RWPE2 (cell line): Measurements from ENCODE around the gene RLN3.
A peak's percentile ranks its signal among the peaks of the same experiment; 100 is the strongest.

ENCODE experiments used
- ATAC-seq: fragments of 200-7000 bp; cut with Tn5 transposase; 3 replicates; pipeline ENCODE4 v1.9.1; 2021; ENCODE audit warnings: low read depth
- DNase-seq: peaks from one replicate; pipeline ENCODE4 v3.0.0-alpha.2; 2020; ENCODE audit warnings: low spot score
- H3K27ac ChIP-seq: fragments of 450-650 bp; 2 replicates; pipeline ENCODE4 v1.5.1; 2017; ENCODE audit warnings: mild to moderate bottlenecking; ENCODE audit not compliant: poor library complexity, severe bottlenecking
- H3K27me3 ChIP-seq: fragments of 250-450 bp; sonication (Bioruptor Pico); 2 replicates; pipeline ENCODE4 v1.5.1; 2021; ENCODE audit warnings: mild to moderate bottlenecking, moderate library complexity; ENCODE audit not compliant: insufficient read depth, poor library complexity, severe bottlenecking
- H3K36me3 ChIP-seq: fragments of 250-450 bp; sonication (Bioruptor Pico); 2 replicates; pipeline ENCODE4 v1.5.1; 2020; ENCODE audit warnings: low read depth, mild to moderate bottlenecking, moderate library complexity
- H3K4me1 ChIP-seq: fragments of 250-450 bp; sonication (Bioruptor Pico); 2 replicates; pipeline ENCODE4 v1.5.1; 2021; ENCODE audit warnings: mild to moderate bottlenecking, moderate library complexity; ENCODE audit not compliant: insufficient read depth, poor library complexity, severe bottlenecking
- H3K4me3 ChIP-seq: fragments of 250-450 bp; sonication (Bioruptor Pico); 2 replicates; pipeline ENCODE4 v1.5.1; 2021; ENCODE audit warnings: mild to moderate bottlenecking, moderate library complexity; ENCODE audit not compliant: severe bottlenecking
- H3K9me3 ChIP-seq: fragments of 250-450 bp; sonication (Bioruptor Pico); 2 replicates; pipeline ENCODE4 v1.5.1; 2021; ENCODE audit warnings: mild to moderate bottlenecking, moderate library complexity; ENCODE audit not compliant: severe bottlenecking
- CTCF ChIP-seq: fragments of 450-650 bp; IDR thresholded peaks from one replicate; pipeline ENCODE4 v1.5.1; 2017; ENCODE audit warnings: mild to moderate bottlenecking, moderate library complexity; ENCODE audit not compliant: poor library complexity, severe bottlenecking

RLN3 gene

GRCh38 chr19:14003251-14004055, 24.5 kb upstream of the RLN3 start:
- no peak overlapping the region for H3K27ac ChIP-seq
- ATAC-seq (no peak), DNase-seq (no peak)
- H3K9me3 ChIP-seq, result peaks cover 6% of the 10 kb centered on the region
- peaks cover 5% of the 10 kb centered on the region for H3K4me1 ChIP-seq
- TF ChIP-seq CTCF, result no peak
- no peak overlapping the region for H3K4me3 ChIP-seq
- H3K36me3 ChIP-seq, result peaks cover 14% of the 10 kb centered on the region
- H3K27me3 ChIP-seq, result no peaks in the 10 kb centered on the region

- H3K4me1 ChIP-seq, result peaks cover 5% of the 10 kb centered on the region
- H3K27ac ChIP-seq, result peak overlapping the region; percentile 69
- no peaks in the 10 kb centered on the region for H3K9me3 ChIP-seq
- H3K4me3 ChIP-seq, result no peak overlapping the region
- H3K36me3 ChIP-seq, result peaks cover 3% of the 10 kb centered on the region
- DNase-seq (no peak), ATAC-seq (no peak)
- H3K27me3 ChIP-seq, result no peaks in the 10 kb centered on the region
- no peak for TF ChIP-seq CTCF
These were observed 23.2 kb upstream of the RLN3 start for GRCh38 chr19:14004619-14005348.

GRCh38 chr19:14005349-14006084, 22.4 kb upstream of the RLN3 start:
- peak overlapping the region; percentile 62 for H3K4me3 ChIP-seq
- H3K27me3 ChIP-seq, result no peaks in the 10 kb centered on the region
- H3K4me1 ChIP-seq, result peaks cover 5% of the 10 kb centered on the region
- no peaks in the 10 kb centered on the region for H3K9me3 ChIP-seq
- ATAC-seq (peak; percentile 42), DNase-seq (peak; percentile 84)
- TF ChIP-seq CTCF, result no peak
- H3K27ac ChIP-seq, result peak overlapping the region; percentile 69
- no peaks in the 10 kb centered on the region for H3K36me3 ChIP-seq

- peak within 1 kb of the TSS; percentile 69 for H3K27ac ChIP-seq
- no peaks in the 10 kb centered on the region for H3K9me3 ChIP-seq
- DNase-seq (peak; percentile 98), ATAC-seq (peak; percentile 92)
- TF ChIP-seq CTCF, result no peak
- H3K4me1 ChIP-seq, result peaks cover 5% of the 10 kb centered on the region
- H3K36me3 ChIP-seq, result no peaks in the 10 kb centered on the region
- H3K27me3 ChIP-seq, result no peaks in the 10 kb centered on the region
- H3K4me3 ChIP-seq, result peak within 1 kb of the TSS; percentile 62
These were observed 21.7 kb upstream of the RLN3 start, which contains the start of gene RFX1 for GRCh38 chr19:14006085-14006765. TSS of gene RFX1 (minus strand) at chr19:14006320. CDS start at chr19:13993843, 12,477 bp downstream.
